ENCODE data around the gene HS2ST1. TPM values are rescaled to one million over a fixed set of nuclear protein-coding genes. Genes with fewer than 3 reads are reported as not detected.
A peak's percentile ranks its signal among the peaks of the same experiment; 100 is the strongest.

HS2ST1 gene
- total and polyA plus RNA-seq, 2 donors (not counting 3 experiments of a cell fraction or from before 2014, with no cell fraction given), result 5.5 to 31.2 TPM

GRCh38 chr1:87061742-87062156 is 147.3 kb downstream of the HS2ST1 start:
- Histone ChIP-seq H3K4me1 (ENCODE audit: control insufficient read depth, extremely low read depth, insufficient read depth, low read length) (no peaks in the 10 kb centered on the region), H3K4me2 (ENCODE audit: insufficient read depth, low read length) (no peak overlapping the region), H3K79me2 (ENCODE audit: control insufficient read depth, insufficient read depth, low read length) (peaks cover 3% of the 10 kb centered on the region), H2AFZ (ENCODE audit: low read depth, low read length) (no peak overlapping the region), H3K27ac (ENCODE audit: insufficient read depth, low read depth, low read length) (no peak overlapping the region), H3K4me3 (replicated peaks in 1 of 3; ENCODE audit: insufficient read depth in 1 of 3, low read depth in 1 of 3, low read length in 3 of 3) (no peak overlapping the region), H4K20me1 (replicated peaks; ENCODE audit: control insufficient read depth, extremely low read depth, insufficient read depth, low read length) (no peaks in the 10 kb centered on the region), H3K36me3 (ENCODE audit: control insufficient read depth in 2 of 2, extremely low read depth in 1 of 2, insufficient read depth in 2 of 2, low read length in 2 of 2) (no peaks in the 10 kb centered on the region), H3K27me3 (ENCODE audit: control insufficient read depth in 2 of 2, insufficient read depth in 2 of 2, low read length in 2 of 2) (no peaks in the 10 kb centered on the region), H3K9ac (replicated peaks; ENCODE audit: extremely low read depth, insufficient read depth, low read length) (no peak overlapping the region), H3K9me1 (replicated peaks; ENCODE audit: control insufficient read depth, extremely low read depth, insufficient read depth, low read length) (no peaks in the 10 kb centered on the region), H3K9me3 (replicated peaks; ENCODE audit: control insufficient read depth, insufficient read depth, low read length) (no peaks in the 10 kb centered on the region)
- dilution Hi-C loops (cut with MboI; ENCODE audit: extremely low pct_ligation_motif_present, low sequenced_read_pairs), result no loop called here
- TF ChIP-seq MYC (IDR thresholded peaks at IDR 0.05; ENCODE audit: low read depth, low read length) (no peak), FOS (IDR thresholded peaks at IDR 0.05; ENCODE audit: borderline replicate concordance, insufficient read depth, low read length) (peak; percentile 11), POLR2A (IDR thresholded peaks at IDR 0.05; ENCODE audit: low read depth, low read length) (no peak)
- TF ChIP-seq, protein P1, sequence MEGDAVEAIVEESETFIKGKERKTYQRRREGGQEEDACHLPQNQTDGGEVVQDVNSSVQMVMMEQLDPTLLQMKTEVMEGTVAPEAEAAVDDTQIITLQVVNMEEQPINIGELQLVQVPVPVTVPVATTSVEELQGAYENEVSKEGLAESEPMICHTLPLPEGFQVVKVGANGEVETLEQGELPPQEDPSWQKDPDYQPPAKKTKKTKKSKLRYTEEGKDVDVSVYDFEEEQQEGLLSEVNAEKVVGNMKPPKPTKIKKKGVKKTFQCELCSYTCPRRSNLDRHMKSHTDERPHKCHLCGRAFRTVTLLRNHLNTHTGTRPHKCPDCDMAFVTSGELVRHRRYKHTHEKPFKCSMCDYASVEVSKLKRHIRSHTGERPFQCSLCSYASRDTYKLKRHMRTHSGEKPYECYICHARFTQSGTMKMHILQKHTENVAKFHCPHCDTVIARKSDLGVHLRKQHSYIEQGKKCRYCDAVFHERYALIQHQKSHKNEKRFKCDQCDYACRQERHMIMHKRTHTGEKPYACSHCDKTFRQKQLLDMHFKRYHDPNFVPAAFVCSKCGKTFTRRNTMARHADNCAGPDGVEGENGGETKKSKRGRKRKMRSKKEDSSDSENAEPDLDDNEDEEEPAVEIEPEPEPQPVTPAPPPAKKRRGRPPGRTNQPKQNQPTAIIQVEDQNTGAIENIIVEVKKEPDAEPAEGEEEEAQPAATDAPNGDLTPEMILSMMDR (IDR thresholded peaks at IDR 0.05; ENCODE audit: extremely low read depth in 1 of 2, insufficient read depth in 1 of 2, low read depth in 1 of 2, low read length in 2 of 2), result no peak
- TF ChIP-seq, protein P2, sequence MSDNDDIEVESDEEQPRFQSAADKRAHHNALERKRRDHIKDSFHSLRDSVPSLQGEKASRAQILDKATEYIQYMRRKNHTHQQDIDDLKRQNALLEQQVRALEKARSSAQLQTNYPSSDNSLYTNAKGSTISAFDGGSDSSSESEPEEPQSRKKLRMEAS (IDR thresholded peaks at IDR 0.05; ENCODE audit: insufficient read depth, insufficient read length), result no peak
- intact Hi-C loops (cut with micrococcal nuclease), result no loop called here
- FAIRE-seq, result no peak
- peak; percentile 8 for DNase-seq (ENCODE audit: low read depth, low spot score)
- CTCF ChIA-PET, result no interaction called here
- POLR2A ChIA-PET, result no interaction called here
- no TSS peak for BruUV-seq (replicated peaks)

- Histone ChIP-seq H3K9me1 (replicated peaks; ENCODE audit: control insufficient read depth, extremely low read depth, insufficient read depth, low read length) (no peaks in the 10 kb centered on the region), H3K4me2 (ENCODE audit: insufficient read depth, low read length) (no peak overlapping the region), H3K79me2 (ENCODE audit: control insufficient read depth, insufficient read depth, low read length) (peaks cover 3% of the 10 kb centered on the region), H2AFZ (ENCODE audit: low read depth, low read length) (no peak overlapping the region), H4K20me1 (replicated peaks; ENCODE audit: control insufficient read depth, extremely low read depth, insufficient read depth, low read length) (no peaks in the 10 kb centered on the region), H3K27ac (ENCODE audit: insufficient read depth, low read depth, low read length) (no peak overlapping the region), H3K4me3 (replicated peaks in 1 of 3; ENCODE audit: insufficient read depth in 1 of 3, low read depth in 1 of 3, low read length in 3 of 3) (no peak overlapping the region), H3K36me3 (ENCODE audit: control insufficient read depth in 2 of 2, extremely low read depth in 1 of 2, insufficient read depth in 2 of 2, low read length in 2 of 2) (no peaks in the 10 kb centered on the region), H3K4me1 (ENCODE audit: control insufficient read depth, extremely low read depth, insufficient read depth, low read length) (no peaks in the 10 kb centered on the region), H3K9me3 (replicated peaks; ENCODE audit: control insufficient read depth, insufficient read depth, low read length) (no peaks in the 10 kb centered on the region), H3K9ac (replicated peaks; ENCODE audit: extremely low read depth, insufficient read depth, low read length) (no peak overlapping the region), H3K27me3 (ENCODE audit: control insufficient read depth in 2 of 2, insufficient read depth in 2 of 2, low read length in 2 of 2) (no peaks in the 10 kb centered on the region)
- no TSS peak for BruUV-seq (replicated peaks)
- no peak for DNase-seq (ENCODE audit: low read depth, low spot score)
- ChIA-PET CTCF (no interaction called here), POLR2A (no interaction called here)
- TF ChIP-seq POLR2AphosphoS5 (IDR thresholded peaks at IDR 0.05; ENCODE audit: insufficient read depth, low read depth, low read length) (no peak), JUN (IDR thresholded peaks at IDR 0.05; ENCODE audit: borderline replicate concordance, insufficient read depth, insufficient read length, low read depth) (no peak), POLR2A (IDR thresholded peaks at IDR 0.05; ENCODE audit: low read depth, low read length) (no peak), FOS (IDR thresholded peaks at IDR 0.05; ENCODE audit: borderline replicate concordance, insufficient read depth, low read length) (no peak), EZH2 (IDR thresholded peaks at IDR 0.05; ENCODE audit: borderline replicate concordance, low read depth, low read length, severe bottlenecking) (no peak), MYC (IDR thresholded peaks at IDR 0.05; ENCODE audit: low read depth, low read length) (no peak), GATA2 (IDR thresholded peaks at IDR 0.05; ENCODE audit: insufficient read depth, insufficient read length, low read depth, low read length) (no peak)
- TF ChIP-seq, protein P1 (IDR thresholded peaks at IDR 0.05; ENCODE audit: extremely low read depth in 1 of 2, insufficient read depth in 1 of 2, low read depth in 1 of 2, low read length in 2 of 2), result no peak
- TF ChIP-seq, protein P2 (IDR thresholded peaks at IDR 0.05; ENCODE audit: insufficient read depth, insufficient read length), result no peak
- dilution Hi-C loops (cut with MboI; ENCODE audit: extremely low pct_ligation_motif_present, low sequenced_read_pairs), result no loop called here
- intact Hi-C loops (cut with micrococcal nuclease), result no loop called here
- FAIRE-seq, result no peak
Measured at GRCh38 chr1:87062687-87063086, 148.3 kb downstream of the HS2ST1 start.
